Suppressor macrophage treated with lipopolysaccharide for 4 hours (primary cell): ENCODE measurements around the gene HCRTR1.

Experiments
- DNase-seq: peaks from one replicate; pipeline ENCODE4 v3.0.0-alpha.2; 2020

HCRTR1 gene

GRCh38 chr1:31669786-31670592 lies 52.5 kb downstream of the HCRTR1 start:
- peak; percentile 19 for DNase-seq

- DNase-seq, result no peak
Observed at GRCh38 chr1:31670593-31670964, 53.1 kb downstream of the HCRTR1 start.

GRCh38 chr1:31671147-31671546 lies 53.7 kb downstream of the HCRTR1 start:
- DNase-seq, result no peak

GRCh38 chr1:31671561-31672201 lies 54.2 kb downstream of the HCRTR1 start:
- no peak for DNase-seq

- DNase-seq, result no peak
Observed at GRCh38 chr1:31672986-31673385, 55.5 kb downstream of the HCRTR1 start.

GRCh38 chr1:31673433-31673832 lies 55.9 kb downstream of the HCRTR1 start:
- DNase-seq, result no peak

GRCh38 chr1:31674626-31675025 lies 57.1 kb downstream of the HCRTR1 start:
- no peak for DNase-seq

- DNase-seq, result no peak
Observed at GRCh38 chr1:31675161-31675560, 57.7 kb downstream of the HCRTR1 start.

GRCh38 chr1:31675756-31676155 lies 58.3 kb downstream of the HCRTR1 start:
- no peak for DNase-seq
